GM12801 (cell line): ENCODE data around the gene TNFRSF8.

ENCODE experiments used
- TF ChIP-seq, protein P1 (sequence below): IDR thresholded peaks from one replicate; pipeline ENCODE4 v1.5.1; 2011; ENCODE audit warnings: control low read depth; ENCODE audit not compliant: insufficient read length; ENCODE audit errors: extremely low read depth

TNFRSF8 gene

DNA sequence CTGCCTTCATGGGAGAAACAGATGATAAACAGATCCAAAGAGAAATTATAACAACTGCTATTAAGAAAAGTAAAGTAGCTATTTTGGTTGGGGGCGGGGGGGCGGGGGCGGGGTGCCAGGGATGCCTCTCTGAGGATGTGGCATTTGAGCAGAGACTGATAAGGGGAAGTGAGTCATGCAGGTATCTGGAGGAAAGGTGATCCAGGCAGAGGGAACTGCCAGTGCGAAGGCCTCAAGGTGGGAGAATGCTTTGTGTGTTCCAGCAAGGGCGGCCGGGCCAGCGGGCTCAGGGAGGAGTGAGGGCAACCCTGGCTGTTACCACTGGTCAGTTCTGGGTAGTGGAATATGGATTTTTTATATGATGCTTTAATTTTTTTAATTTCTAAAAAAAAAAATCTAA is 96.7 kb downstream of the TNFRSF8 start:
- TF ChIP-seq, protein P1, sequence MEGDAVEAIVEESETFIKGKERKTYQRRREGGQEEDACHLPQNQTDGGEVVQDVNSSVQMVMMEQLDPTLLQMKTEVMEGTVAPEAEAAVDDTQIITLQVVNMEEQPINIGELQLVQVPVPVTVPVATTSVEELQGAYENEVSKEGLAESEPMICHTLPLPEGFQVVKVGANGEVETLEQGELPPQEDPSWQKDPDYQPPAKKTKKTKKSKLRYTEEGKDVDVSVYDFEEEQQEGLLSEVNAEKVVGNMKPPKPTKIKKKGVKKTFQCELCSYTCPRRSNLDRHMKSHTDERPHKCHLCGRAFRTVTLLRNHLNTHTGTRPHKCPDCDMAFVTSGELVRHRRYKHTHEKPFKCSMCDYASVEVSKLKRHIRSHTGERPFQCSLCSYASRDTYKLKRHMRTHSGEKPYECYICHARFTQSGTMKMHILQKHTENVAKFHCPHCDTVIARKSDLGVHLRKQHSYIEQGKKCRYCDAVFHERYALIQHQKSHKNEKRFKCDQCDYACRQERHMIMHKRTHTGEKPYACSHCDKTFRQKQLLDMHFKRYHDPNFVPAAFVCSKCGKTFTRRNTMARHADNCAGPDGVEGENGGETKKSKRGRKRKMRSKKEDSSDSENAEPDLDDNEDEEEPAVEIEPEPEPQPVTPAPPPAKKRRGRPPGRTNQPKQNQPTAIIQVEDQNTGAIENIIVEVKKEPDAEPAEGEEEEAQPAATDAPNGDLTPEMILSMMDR = no peak

DNA sequence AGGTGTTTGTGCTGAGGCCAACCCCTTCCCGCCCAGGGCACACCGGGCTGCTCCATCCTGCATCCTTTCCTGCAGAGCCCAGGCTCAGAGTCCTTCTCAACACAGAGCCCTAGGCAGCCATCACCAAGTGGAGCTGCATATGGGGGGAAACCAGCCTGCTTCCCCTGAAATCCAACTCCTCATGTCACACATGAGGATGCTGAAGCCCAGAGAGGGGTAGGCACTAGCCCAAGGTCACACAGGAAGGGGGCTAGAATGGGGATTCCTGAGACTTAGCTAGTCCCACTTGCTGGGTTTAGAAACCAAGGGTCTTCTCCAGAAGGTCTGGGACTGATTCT is 98.2 kb downstream of the TNFRSF8 start:
- TF ChIP-seq, protein P1 = no peak

DNA sequence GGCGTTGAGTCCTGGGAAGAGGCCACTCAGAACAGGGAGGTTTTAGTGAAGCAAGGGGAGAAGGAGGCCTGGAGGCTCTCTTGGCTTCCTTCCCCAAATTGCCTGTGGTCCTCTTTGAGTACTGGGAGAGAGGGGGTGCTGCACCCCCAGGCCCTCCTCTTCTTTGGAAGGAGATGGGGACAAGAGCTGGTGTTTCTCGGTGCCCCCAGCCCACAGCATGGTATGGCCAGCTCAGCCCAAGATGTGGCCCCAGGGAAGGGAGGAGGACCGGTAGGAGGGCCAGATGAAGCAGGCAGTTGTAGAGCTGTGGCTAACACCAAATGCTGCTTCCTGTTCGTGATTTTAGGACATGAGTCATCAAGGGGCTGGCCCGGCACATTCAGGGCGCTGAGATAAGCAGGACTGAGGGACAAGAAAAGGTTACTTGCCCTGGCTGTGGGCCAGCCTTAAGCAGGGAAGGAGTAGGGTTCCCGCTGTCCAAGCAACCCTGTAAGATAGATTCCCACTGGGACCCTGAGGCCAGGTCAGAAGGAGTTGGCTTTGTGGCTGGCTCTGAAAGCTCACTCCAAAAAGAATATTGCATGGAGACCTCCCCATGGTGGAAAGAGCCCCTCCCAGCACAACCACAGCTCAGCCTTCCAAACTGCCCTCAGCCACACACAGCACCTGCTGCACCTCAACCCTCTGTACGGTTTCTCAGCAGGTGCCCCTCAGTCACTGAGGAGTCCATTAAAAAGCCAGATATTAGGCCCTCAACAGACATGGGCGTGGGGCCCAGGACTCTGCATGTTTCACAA is 98.8 kb downstream of the TNFRSF8 start:
- TF ChIP-seq, protein P1 = no peak

DNA sequence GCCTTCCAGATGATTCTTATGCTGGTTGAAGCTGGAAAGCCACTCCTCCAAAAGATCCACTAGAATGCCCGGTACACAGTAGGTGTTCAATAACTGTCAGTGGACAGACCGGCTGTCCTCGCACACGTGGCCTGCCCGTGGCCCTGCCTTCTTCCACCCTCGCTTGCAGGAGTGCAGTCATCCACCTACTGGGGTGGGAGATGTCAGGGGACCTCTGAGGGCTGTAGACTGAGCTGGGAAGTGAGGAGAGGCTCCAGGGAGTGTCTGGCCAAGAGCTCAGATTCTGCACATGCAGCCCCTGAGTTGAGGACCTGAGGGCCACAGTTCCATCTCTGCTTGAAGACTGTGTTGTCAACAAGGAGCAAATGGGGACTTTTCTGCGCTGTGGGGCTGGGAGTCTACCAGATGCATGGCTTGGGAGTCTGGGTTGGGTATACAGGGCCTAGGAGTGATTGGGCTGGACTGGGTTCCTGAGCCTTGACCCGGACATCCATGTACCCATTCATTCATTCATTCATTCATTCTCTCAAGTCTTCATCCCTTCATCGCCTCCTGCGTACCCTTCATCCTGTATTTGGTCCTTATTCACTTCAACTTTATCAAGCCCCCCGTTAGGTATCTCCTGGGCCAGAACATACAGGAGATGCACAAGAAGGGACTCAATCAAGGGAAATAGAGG is 99.5 kb downstream of the TNFRSF8 start:
- TF ChIP-seq, protein P1 = no peak

DNA sequence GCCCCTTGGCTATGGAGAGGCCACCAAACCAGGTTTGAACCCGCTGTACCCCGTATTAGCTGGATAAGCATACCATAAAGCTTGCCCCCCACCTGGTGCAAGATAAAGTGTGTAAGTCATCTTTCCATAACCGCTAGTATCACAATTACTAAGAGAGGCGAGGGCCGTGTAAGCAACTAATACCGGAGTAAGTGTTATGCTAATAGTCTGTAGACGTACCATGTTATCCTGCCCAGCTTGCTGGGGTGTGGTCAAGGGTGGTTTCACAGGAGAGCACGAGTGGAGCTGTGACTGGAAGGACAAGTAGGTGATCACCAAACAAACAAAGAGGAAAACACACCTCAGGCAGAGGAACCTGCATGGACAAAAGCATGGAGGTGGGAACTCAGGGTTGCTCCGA is 100.1 kb downstream of the TNFRSF8 start:
- TF ChIP-seq, protein P1 = no peak

DNA sequence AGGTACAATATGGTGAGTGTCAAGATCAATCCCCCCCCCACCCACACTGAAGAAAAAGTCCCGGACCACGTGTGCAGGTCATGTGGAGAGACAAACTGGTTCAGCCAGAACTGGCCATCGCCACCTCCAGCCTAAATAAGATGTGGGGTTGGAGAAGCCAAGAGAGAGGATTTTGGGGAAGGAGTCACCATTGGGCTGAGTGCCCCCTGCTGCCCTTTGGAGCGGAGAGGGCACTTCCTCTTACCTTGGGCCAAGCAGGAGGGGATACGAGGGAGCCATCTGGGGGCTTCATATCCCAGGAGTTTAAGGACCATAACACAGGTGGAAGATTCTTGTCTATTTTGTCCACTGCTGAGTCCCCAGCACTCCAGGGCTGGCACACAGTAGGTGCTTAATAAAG is 101.1 kb downstream of the TNFRSF8 start:
- TF ChIP-seq, protein P1 = no peak

DNA sequence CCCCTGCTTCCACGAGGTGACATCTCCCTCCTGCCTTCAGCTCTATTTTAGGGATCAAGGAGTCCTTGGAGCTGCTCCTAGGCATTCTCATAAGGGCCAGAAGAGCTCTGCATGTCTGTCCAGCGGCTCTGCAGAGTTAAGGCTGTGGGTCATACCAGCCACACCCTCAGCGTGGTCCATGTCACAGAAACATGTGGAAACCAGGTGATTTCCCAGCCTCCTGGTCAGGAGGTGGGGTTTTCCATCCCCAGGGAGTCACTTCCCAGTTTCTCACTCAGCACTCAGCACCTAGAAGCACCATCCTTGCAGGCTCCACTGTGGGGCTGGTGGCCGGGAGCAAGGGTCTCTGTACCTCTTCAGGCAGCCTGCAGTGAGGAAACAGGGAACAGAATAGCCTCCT is 102.2 kb downstream of the TNFRSF8 start:
- TF ChIP-seq, protein P1 = no peak
